ENCODE data around the gene GPSM1.

The GPSM1 gene

DNA sequence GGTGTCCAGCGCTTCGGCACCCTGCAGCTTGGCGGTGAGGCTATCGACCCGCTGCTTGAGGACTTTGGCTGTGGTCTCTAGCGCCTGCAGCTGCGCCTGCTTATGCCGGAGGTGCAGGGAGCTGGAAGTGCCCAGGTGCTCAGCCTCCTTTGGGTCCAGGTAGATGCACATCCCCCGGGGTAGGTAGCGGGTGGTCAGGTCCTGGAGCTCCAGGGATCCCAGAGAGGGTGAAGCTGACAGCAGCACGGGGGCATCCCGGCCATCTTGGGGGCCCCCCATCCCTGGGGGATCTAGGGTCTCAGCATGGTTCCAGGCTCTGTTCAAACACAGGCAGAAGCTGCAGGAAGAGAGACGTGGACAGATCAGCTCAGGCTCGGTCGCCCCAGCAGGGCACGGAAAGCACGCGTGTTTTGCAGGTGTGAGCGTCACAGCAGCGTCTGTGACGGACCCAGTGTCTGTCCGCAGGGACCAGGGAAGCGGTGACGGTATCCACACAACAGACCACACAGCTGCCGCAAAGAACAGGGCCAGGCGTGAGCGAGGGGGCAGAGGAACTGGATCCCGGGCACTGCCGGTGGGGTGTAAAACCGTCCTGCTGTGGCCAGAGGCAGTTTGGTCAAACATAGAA lies 40.9 kb upstream of the GPSM1 start:
- DNase-seq (ENCODE audit: extremely low read depth, low read depth), result no peak
- no peak overlapping the region for H3K4me3 ChIP-seq (replicated peaks; ENCODE audit: low read depth, low read length)
- TF ChIP-seq, protein P1, sequence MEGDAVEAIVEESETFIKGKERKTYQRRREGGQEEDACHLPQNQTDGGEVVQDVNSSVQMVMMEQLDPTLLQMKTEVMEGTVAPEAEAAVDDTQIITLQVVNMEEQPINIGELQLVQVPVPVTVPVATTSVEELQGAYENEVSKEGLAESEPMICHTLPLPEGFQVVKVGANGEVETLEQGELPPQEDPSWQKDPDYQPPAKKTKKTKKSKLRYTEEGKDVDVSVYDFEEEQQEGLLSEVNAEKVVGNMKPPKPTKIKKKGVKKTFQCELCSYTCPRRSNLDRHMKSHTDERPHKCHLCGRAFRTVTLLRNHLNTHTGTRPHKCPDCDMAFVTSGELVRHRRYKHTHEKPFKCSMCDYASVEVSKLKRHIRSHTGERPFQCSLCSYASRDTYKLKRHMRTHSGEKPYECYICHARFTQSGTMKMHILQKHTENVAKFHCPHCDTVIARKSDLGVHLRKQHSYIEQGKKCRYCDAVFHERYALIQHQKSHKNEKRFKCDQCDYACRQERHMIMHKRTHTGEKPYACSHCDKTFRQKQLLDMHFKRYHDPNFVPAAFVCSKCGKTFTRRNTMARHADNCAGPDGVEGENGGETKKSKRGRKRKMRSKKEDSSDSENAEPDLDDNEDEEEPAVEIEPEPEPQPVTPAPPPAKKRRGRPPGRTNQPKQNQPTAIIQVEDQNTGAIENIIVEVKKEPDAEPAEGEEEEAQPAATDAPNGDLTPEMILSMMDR (IDR thresholded peaks at IDR 0.05; ENCODE audit: low read depth, low read length, missing control alignments), result no peak

DNA sequence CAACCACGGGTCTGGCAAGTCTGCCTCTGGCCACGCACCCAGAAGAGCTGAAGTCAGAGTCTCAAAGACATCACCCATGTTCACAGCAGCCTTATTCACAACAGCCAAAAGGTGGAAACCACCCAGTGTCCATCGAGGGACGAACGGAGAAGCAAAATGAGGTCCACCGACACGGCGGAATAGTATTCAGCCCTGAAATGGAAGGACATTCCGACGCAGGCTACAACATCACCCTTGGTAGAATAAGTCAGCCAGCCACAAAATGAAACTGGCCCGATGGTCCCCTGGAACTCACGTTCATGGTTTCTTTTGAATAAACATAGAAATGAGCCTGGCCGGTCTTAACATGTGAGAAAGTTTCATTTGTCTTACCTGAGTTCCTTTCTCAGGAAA lies 40.4 kb upstream of the GPSM1 start:
- no peak for DNase-seq (ENCODE audit: extremely low read depth, low read depth)
- TF ChIP-seq, protein P1 (IDR thresholded peaks at IDR 0.05; ENCODE audit: low read depth, low read length, missing control alignments), result no peak
- no peak overlapping the region for H3K4me3 ChIP-seq (replicated peaks; ENCODE audit: low read depth, low read length)

DNA sequence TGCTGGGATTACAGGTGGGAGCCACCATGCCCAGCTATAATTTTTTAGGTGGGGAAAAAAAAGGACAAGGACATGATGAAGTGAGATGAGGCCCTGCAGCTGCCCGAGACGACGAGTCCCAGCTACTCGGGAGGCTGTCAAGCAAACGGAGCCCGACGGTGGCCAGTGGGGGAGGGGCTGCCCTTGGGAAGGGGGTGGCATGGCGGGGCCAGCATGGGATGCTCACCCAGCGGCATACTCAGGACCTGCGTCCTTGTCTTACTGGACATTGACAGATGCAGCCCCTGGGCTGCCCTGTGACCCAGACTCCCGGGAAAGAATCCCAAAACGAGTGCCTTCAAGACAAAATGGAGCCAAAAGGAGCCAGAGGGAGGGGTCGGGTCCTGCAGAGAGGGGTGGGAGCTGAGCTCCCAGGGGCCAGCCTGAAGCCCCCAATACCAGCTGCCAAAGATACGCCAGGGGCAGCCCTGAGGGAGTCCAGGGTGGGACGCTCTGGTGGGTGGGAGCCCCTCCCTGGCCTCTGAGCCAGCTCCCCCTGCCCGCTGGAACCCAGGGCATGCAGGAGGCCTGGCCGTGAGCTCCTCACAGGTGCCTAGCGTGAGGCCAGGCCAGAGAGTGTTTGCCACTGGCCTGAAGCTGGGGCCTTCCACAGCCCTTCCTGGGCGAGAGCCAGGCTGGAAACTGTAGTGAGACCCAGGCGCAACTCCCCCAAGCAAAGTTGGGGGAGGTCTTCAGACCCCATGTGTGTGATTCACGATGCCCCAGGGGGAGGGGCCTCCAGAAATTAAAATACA lies 39.2 kb upstream of the GPSM1 start:
- DNase-seq (ENCODE audit: extremely low read depth, low read depth), result no peak
- H3K4me3 ChIP-seq (replicated peaks; ENCODE audit: low read depth, low read length), result no peak overlapping the region
- TF ChIP-seq, protein P1 (IDR thresholded peaks at IDR 0.05; ENCODE audit: low read depth, low read length, missing control alignments), result no peak

DNA sequence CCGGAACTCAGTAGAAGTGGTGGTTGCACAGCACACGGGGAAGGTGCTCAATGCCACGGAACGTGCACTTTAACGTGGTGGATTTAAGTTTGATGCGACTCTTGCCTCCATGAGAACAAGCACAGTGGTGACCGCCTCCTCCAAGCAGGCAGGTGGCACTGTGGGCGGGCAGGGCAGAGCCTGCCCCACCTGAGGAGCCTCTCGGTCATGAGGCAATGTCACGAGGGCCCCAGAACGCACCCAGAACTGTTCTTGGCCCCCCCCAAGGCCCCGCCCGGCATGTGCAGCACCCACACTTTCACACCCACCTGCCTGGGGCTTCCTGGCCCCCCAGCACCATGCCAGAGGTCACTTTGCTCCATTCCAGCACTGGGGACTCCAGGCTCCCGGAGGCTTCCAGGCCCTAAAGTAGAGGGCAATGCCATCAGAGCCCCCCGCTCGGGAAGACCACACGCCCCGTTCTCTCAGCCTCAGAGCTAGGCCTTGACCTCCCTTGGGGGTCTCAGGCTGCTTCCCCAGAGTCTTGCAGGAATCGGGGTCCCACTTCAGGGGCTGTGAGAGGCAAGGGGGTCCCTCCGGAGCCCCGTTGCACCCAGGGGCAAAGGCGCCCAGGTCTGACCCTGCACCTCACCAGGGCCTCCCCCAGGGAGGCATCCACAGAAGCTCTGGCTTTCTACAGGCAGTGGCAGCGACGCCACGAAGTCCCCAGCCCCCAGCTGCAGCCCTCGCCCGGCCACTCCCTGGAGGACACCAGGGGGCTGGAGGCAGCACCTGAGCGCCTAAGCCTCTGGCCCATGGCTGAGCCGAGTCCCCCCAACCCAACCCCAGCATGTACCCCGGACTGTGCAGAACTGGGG lies 37.5 kb upstream of the GPSM1 start:
- DNase-seq (ENCODE audit: extremely low read depth, low read depth), result no peak
- no peak overlapping the region for H3K4me3 ChIP-seq (replicated peaks; ENCODE audit: low read depth, low read length)
- TF ChIP-seq, protein P1 (IDR thresholded peaks at IDR 0.05; ENCODE audit: low read depth, low read length, missing control alignments), result no peak

DNA sequence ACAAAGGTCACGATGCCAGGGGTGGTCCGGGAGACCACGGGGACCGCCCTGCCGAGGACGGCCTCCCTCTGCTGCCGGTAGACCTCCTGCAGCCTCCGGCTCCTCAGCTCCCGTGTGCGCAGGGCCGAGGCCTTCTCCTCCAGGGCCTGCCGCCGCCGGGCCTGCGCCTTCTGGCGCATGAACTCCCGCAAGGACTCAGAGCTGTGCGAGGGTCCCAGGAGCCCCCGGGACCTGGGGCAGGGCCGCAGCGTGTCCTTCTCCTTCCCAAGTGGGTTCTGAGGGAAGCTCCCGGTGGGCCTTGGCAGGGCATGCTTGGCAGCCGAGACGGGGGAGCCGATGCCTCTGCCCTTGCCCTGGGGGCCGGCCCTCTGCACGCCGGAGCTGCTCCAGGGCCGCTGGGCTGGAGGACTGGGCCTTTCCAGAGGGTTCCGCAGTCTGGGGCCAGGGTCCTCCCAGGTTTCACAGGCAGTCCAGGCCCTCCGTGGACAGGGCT lies 36.8 kb upstream of the GPSM1 start:
- no peak overlapping the region for H3K4me3 ChIP-seq (replicated peaks; ENCODE audit: low read depth, low read length)
- TF ChIP-seq, protein P1 (IDR thresholded peaks at IDR 0.05; ENCODE audit: low read depth, low read length, missing control alignments), result no peak
- no peak for DNase-seq (ENCODE audit: extremely low read depth, low read depth)

DNA sequence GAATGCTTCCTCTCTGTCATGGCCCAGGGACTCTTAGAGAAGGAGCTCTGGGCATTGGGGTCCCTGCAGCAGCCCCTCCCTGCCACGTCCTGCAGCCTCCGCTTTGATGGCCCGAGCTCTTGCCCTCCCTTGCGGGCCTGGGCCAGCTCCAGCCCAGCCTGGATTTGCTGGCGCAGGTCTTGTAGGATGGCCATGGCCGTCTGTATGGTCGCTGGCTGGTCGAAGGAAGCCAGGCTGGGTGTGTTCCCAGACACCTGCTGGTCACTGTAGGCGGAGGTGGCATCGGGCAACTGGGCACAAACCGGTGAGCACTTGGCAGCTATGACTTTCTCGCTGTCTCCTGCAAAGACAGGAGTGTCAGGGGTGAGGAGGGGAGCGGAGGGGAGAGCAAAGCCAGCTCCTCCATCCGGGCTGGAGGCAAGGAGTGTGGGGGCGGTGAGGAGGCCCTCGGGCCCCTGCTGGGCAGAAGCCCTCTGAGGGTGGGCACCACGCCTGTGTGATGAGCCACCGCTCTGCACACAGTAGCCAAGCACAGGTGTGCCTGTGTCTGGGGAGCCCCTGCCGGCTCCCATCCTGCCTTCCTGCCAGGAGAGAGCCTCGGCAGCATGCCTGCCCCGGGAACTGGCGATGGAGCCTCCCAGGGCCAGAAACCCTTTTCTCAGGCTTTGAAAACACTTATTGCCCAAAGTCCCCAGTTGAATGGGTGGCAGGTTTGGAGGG lies 35.9 kb upstream of the GPSM1 start:
- H3K4me3 ChIP-seq (replicated peaks; ENCODE audit: low read depth, low read length), result no peak overlapping the region
- TF ChIP-seq, protein P1 (IDR thresholded peaks at IDR 0.05; ENCODE audit: low read depth, low read length, missing control alignments), result no peak

More for the DNA sequence above, 35.9 kb upstream of the GPSM1 start:
- no peak for DNase-seq (ENCODE audit: extremely low read depth, low read depth)

Measured in HFF-Myc (cell line).